Esophagus muscularis mucosa (tissue), 3 donors: ENCODE results near the gene RARG.

Experiments used
- EP300 ChIP-seq: sonication (generic); formaldehyde crosslinking; IDR thresholded peaks from one replicate; pipeline ENCODE4 v1.6.1; 2017; ENCODE audit warnings: antibody characterized with exemption
- TF ChIP-seq, protein P1 (sequence below), 3 experiments: fragments of 200-600 bp in 2 of 3; fragments of 450-650 bp in 1 of 3; sonication (generic) in 2 of 3; IDR thresholded peaks; one replicate each; pipeline ENCODE4 v1.5.1; 2017 to 2019; ENCODE audit warnings: antibody characterized with exemption in 3 of 3, mild to moderate bottlenecking in 2 of 3, moderate library complexity in 1 of 3

DNA sequence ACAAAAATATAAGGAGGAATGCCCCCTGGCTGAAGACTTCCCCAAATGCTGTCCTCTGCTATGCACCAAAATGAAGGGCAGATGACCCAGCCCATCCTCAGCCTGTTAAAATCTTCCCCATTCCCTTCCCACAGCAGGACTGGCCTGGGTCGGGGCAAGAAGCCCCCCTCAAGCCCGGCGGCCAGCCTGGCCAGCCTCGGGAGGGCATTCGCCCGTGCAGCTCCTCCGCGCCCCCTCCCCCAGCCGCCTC, 413 bp downstream of the RARG start:
- no peak for TF ChIP-seq EP300
- TF ChIP-seq, protein P1, sequence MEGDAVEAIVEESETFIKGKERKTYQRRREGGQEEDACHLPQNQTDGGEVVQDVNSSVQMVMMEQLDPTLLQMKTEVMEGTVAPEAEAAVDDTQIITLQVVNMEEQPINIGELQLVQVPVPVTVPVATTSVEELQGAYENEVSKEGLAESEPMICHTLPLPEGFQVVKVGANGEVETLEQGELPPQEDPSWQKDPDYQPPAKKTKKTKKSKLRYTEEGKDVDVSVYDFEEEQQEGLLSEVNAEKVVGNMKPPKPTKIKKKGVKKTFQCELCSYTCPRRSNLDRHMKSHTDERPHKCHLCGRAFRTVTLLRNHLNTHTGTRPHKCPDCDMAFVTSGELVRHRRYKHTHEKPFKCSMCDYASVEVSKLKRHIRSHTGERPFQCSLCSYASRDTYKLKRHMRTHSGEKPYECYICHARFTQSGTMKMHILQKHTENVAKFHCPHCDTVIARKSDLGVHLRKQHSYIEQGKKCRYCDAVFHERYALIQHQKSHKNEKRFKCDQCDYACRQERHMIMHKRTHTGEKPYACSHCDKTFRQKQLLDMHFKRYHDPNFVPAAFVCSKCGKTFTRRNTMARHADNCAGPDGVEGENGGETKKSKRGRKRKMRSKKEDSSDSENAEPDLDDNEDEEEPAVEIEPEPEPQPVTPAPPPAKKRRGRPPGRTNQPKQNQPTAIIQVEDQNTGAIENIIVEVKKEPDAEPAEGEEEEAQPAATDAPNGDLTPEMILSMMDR (IDR thresholded peaks at IDR 0.05): peak in 1 of 3 experiments; percentile 10
